ENCODE data around the gene AP3M1. TPM values are rescaled to one million over a fixed set of nuclear protein-coding genes. Genes with fewer than 3 reads are reported as not detected.
"Not testable (repeated sequence)": the region's sequence is repeated elsewhere in the genome, so short reads cannot be mapped to it uniquely, and the experiment has no call there.

AP3M1 gene
- polyA plus RNA-seq, 4 donors, result 9.7 to 40.8 (median 13.8) TPM

- H3K36me3 ChIP-seq (ENCODE audit: control insufficient read depth in 3 of 3, insufficient read depth in 2 of 3, low read depth in 1 of 3, low read length in 3 of 3), result peaks cover 4 to 21% (median 8%) of the 10 kb centered on the region in 3 donors
- not testable (repeated sequence) for H3K27me3 ChIP-seq (ENCODE audit: control insufficient read depth in 3 of 3, insufficient read depth in 3 of 3, low read length in 3 of 3); DNase-seq; H3K9me3 ChIP-seq (ENCODE audit: control insufficient read depth in 2 of 2, insufficient read depth in 1 of 2, low read depth in 1 of 2, low read length in 1 of 2); H3K27ac ChIP-seq (ENCODE audit: low read depth in 1 of 3, low read length in 2 of 3); FAIRE-seq; H3K4me3 ChIP-seq (ENCODE audit: low read depth in 1 of 3, low read length in 3 of 3); H3K4me1 ChIP-seq (ENCODE audit: control insufficient read depth in 3 of 3, insufficient read depth in 2 of 3, low read depth in 1 of 3, low read length in 2 of 3)
- 93 to 98% (median 98%) methylated on average over 5 of the region's 5 CpGs for WGBS, 3 donors
These were observed 12.0 kb downstream of the AP3M1 start for GRCh38 chr10:74138596-74138995.

- DNase-seq, result no peak
- peaks cover 4 to 26% (median 8%) of the 10 kb centered on the region in 3 donors for H3K36me3 ChIP-seq (ENCODE audit: control insufficient read depth in 3 of 3, insufficient read depth in 2 of 3, low read depth in 1 of 3, low read length in 3 of 3)
- no peak for FAIRE-seq
- H3K4me3 ChIP-seq (ENCODE audit: low read depth in 1 of 3, low read length in 3 of 3), result no peak overlapping the region
- H3K27me3 ChIP-seq (ENCODE audit: control insufficient read depth in 3 of 3, insufficient read depth in 3 of 3, low read length in 3 of 3), result no peaks in the 10 kb centered on the region
- H3K27ac ChIP-seq (ENCODE audit: low read depth in 1 of 3, low read length in 2 of 3), result no peak overlapping the region
- H3K4me1 ChIP-seq (ENCODE audit: control insufficient read depth in 3 of 3, insufficient read depth in 2 of 3, low read depth in 1 of 3, low read length in 2 of 3), result no peaks in the 10 kb centered on the region
- H3K9me3 ChIP-seq (ENCODE audit: control insufficient read depth in 2 of 2, insufficient read depth in 1 of 2, low read depth in 1 of 2, low read length in 1 of 2), result peaks cover 0 to 2% of the 10 kb centered on the region in 2 donors
- 91 to 94% (median 92%) methylated on average over 5 of the region's 5 CpGs for WGBS, 3 donors
These were observed 12.6 kb downstream of the AP3M1 start for GRCh38 chr10:74137992-74138391.

- FAIRE-seq, result no peak
- 93 to 96% (median 94%) methylated on average over 3 of the region's 3 CpGs for WGBS, 3 donors
- no peak overlapping the region for H3K4me3 ChIP-seq (ENCODE audit: low read depth in 1 of 3, low read length in 3 of 3)
- peaks cover 0 to 2% of the 10 kb centered on the region in 2 donors for H3K9me3 ChIP-seq (ENCODE audit: control insufficient read depth in 2 of 2, insufficient read depth in 1 of 2, low read depth in 1 of 2, low read length in 1 of 2)
- peaks cover 4 to 42% (median 8%) of the 10 kb centered on the region in 3 donors for H3K36me3 ChIP-seq (ENCODE audit: control insufficient read depth in 3 of 3, insufficient read depth in 2 of 3, low read depth in 1 of 3, low read length in 3 of 3)
- H3K4me1 ChIP-seq (ENCODE audit: control insufficient read depth in 3 of 3, insufficient read depth in 2 of 3, low read depth in 1 of 3, low read length in 2 of 3), result no peaks in the 10 kb centered on the region
- H3K27ac ChIP-seq (ENCODE audit: low read depth in 1 of 3, low read length in 2 of 3), result no peak overlapping the region
- H3K27me3 ChIP-seq (ENCODE audit: control insufficient read depth in 3 of 3, insufficient read depth in 3 of 3, low read length in 3 of 3), result no peaks in the 10 kb centered on the region
- DNase-seq, result no peak
These were observed 15.2 kb downstream of the AP3M1 start for GRCh38 chr10:74135452-74135851.

- no peak for FAIRE-seq
- no peak for DNase-seq
- H3K27ac ChIP-seq (ENCODE audit: low read depth in 1 of 3, low read length in 2 of 3), result no peak overlapping the region
- H3K9me3 ChIP-seq (ENCODE audit: control insufficient read depth in 2 of 2, insufficient read depth in 1 of 2, low read depth in 1 of 2, low read length in 1 of 2), result no peaks in the 10 kb centered on the region
- 76 to 83% (median 80%) methylated on average over 11 of the region's 11 CpGs for WGBS, 3 donors
- H3K4me3 ChIP-seq (ENCODE audit: low read depth in 1 of 3, low read length in 3 of 3), result no peak overlapping the region
- H3K36me3 ChIP-seq (ENCODE audit: control insufficient read depth in 3 of 3, insufficient read depth in 2 of 3, low read depth in 1 of 3, low read length in 3 of 3), result peaks cover 4 to 41% (median 10%) of the 10 kb centered on the region in 3 donors
- no peaks in the 10 kb centered on the region for H3K27me3 ChIP-seq (ENCODE audit: control insufficient read depth in 3 of 3, insufficient read depth in 3 of 3, low read length in 3 of 3)
- no peaks in the 10 kb centered on the region for H3K4me1 ChIP-seq (ENCODE audit: control insufficient read depth in 3 of 3, insufficient read depth in 2 of 3, low read depth in 1 of 3, low read length in 2 of 3)
These were observed 16.5 kb downstream of the AP3M1 start for GRCh38 chr10:74133923-74134820.

DNA sequence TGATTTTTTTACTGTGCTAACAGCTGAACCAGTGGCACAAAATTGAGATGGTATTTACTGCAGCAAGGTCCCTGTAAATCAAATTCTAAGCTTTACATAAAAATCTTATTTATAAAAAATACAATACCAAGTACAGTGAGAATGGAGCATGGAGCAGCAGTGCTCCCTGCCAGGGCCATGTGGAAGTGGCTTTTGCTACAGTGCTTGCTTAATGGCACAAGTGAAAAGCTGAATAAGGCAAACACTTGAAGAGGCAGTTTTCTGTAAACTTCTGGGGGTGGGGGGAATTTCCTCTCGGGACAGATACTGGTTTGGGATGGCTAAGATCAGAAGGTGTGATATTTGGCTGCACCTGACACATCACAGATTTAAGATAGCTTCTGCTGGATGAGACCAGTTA lies 27.5 kb downstream of the AP3M1 start:
- no peak overlapping the region for H3K4me3 ChIP-seq (ENCODE audit: low read depth in 1 of 3, low read length in 3 of 3)
- H3K4me1 ChIP-seq (ENCODE audit: control insufficient read depth in 3 of 3, insufficient read depth in 2 of 3, low read depth in 1 of 3, low read length in 2 of 3), result no peaks in the 10 kb centered on the region
- 39 to 81% (median 42%) methylated on average over 1 of the region's 1 CpG for WGBS, 3 donors
- H3K36me3 ChIP-seq (ENCODE audit: control insufficient read depth in 3 of 3, insufficient read depth in 2 of 3, low read depth in 1 of 3, low read length in 3 of 3), result peaks cover 19 to 32% (median 31%) of the 10 kb centered on the region in 3 donors
- DNase-seq (no peak), FAIRE-seq (no peak)
- H3K9me3 ChIP-seq (ENCODE audit: control insufficient read depth in 2 of 2, insufficient read depth in 1 of 2, low read depth in 1 of 2, low read length in 1 of 2), result no peaks in the 10 kb centered on the region
- no peak overlapping the region for H3K27ac ChIP-seq (ENCODE audit: low read depth in 1 of 3, low read length in 2 of 3)
- H3K27me3 ChIP-seq (ENCODE audit: control insufficient read depth in 3 of 3, insufficient read depth in 3 of 3, low read length in 3 of 3), result no peaks in the 10 kb centered on the region

GRCh38 chr10:74122060-74122459 lies 28.6 kb downstream of the AP3M1 start:
- no peak overlapping the region for H3K4me3 ChIP-seq (ENCODE audit: low read depth in 1 of 3, low read length in 3 of 3)
- no peak overlapping the region for H3K27ac ChIP-seq (ENCODE audit: low read depth in 1 of 3, low read length in 2 of 3)
- 67 to 73% (median 69%) methylated on average over 3 of the region's 3 CpGs for WGBS, 3 donors
- DNase-seq (no peak), FAIRE-seq (no peak)
- H3K36me3 ChIP-seq (ENCODE audit: control insufficient read depth in 3 of 3, insufficient read depth in 2 of 3, low read depth in 1 of 3, low read length in 3 of 3), result peaks cover 18 to 34% (median 32%) of the 10 kb centered on the region in 3 donors
- no peaks in the 10 kb centered on the region for H3K27me3 ChIP-seq (ENCODE audit: control insufficient read depth in 3 of 3, insufficient read depth in 3 of 3, low read length in 3 of 3)
- no peaks in the 10 kb centered on the region for H3K9me3 ChIP-seq (ENCODE audit: control insufficient read depth in 2 of 2, insufficient read depth in 1 of 2, low read depth in 1 of 2, low read length in 1 of 2)
- no peaks in the 10 kb centered on the region for H3K4me1 ChIP-seq (ENCODE audit: control insufficient read depth in 3 of 3, insufficient read depth in 2 of 3, low read depth in 1 of 3, low read length in 2 of 3)

DNA sequence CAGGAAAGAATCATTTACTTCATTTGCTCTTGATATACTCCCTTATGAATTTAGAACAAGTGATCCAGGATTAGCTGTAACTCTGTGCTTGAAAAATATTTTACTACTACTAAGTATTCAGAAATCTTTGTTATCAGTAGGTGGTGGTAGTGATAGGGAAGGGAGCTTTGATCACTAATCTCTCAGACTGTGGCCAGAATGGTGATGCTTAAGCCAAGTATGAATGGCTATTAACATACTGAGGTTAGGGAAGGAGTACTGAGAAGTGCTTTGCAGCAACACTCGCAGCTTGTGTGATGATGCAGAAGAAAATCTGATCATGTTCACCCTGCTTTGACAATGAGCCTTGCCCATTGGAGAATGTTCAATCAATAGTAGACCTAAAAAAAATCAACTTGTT lies 29.3 kb downstream of the AP3M1 start:
- Histone ChIP-seq H3K36me3 (ENCODE audit: control insufficient read depth in 3 of 3, insufficient read depth in 2 of 3, low read depth in 1 of 3, low read length in 3 of 3) (peaks cover 17 to 36% (median 27%) of the 10 kb centered on the region in 3 donors), H3K9me3 (ENCODE audit: control insufficient read depth in 2 of 2, insufficient read depth in 1 of 2, low read depth in 1 of 2, low read length in 1 of 2) (no peaks in the 10 kb centered on the region), H3K4me1 (ENCODE audit: control insufficient read depth in 3 of 3, insufficient read depth in 2 of 3, low read depth in 1 of 3, low read length in 2 of 3) (no peaks in the 10 kb centered on the region), H3K27me3 (ENCODE audit: control insufficient read depth in 3 of 3, insufficient read depth in 3 of 3, low read length in 3 of 3) (no peaks in the 10 kb centered on the region), H3K27ac (ENCODE audit: low read depth in 1 of 3, low read length in 2 of 3) (no peak overlapping the region), H3K4me3 (ENCODE audit: low read depth in 1 of 3, low read length in 3 of 3) (no peak overlapping the region)
- DNase-seq (no peak), FAIRE-seq (no peak)
- 79 to 96% (median 93%) methylated on average over 1 of the region's 1 CpG for WGBS, 3 donors

- no peaks in the 10 kb centered on the region for H3K27me3 ChIP-seq (ENCODE audit: control insufficient read depth in 3 of 3, insufficient read depth in 3 of 3, low read length in 3 of 3)
- H3K4me3 ChIP-seq (ENCODE audit: low read depth in 1 of 3, low read length in 3 of 3), result no peak overlapping the region
- H3K4me1 ChIP-seq (ENCODE audit: control insufficient read depth in 3 of 3, insufficient read depth in 2 of 3, low read depth in 1 of 3, low read length in 2 of 3), result no peaks in the 10 kb centered on the region
- peaks cover 18 to 34% (median 28%) of the 10 kb centered on the region in 3 donors for H3K36me3 ChIP-seq (ENCODE audit: control insufficient read depth in 3 of 3, insufficient read depth in 2 of 3, low read depth in 1 of 3, low read length in 3 of 3)
- DNase-seq (no peak), FAIRE-seq (no peak)
- H3K9me3 ChIP-seq (ENCODE audit: control insufficient read depth in 2 of 2, insufficient read depth in 1 of 2, low read depth in 1 of 2, low read length in 1 of 2), result no peaks in the 10 kb centered on the region
- no peak overlapping the region for H3K27ac ChIP-seq (ENCODE audit: low read depth in 1 of 3, low read length in 2 of 3)
- WGBS, 3 donors, result 26 to 49% (median 46%) methylated on average over 1 of the region's 1 CpG
These were observed 29.7 kb downstream of the AP3M1 start for GRCh38 chr10:74120911-74121310.

Measured in small intestine (tissue), 7 donors.